Right ventricle myocardium inferior (tissue), 1 donor: ENCODE measurements around the gene IMMP2L. TPM values are rescaled to one million over a fixed set of nuclear protein-coding genes. Genes with fewer than 3 reads are reported as not detected.
A peak's percentile ranks its signal among the peaks of the same experiment; 100 is the strongest.
"Not testable (repeated sequence)": the region's sequence is repeated elsewhere in the genome, so short reads cannot be mapped to it uniquely, and the experiment has no call there.

Source experiments
- ATAC-seq: fragments of 200-7000 bp; cut with Tn5 transposase; one replicate; pipeline ENCODE4 v1.9.1; 2020; ENCODE audit warnings: mild to moderate bottlenecking, moderate library complexity
- DNase-seq: peaks from one replicate; pipeline ENCODE4 v3.0.0; 2021; ENCODE audit errors: missing footprints
- intact Hi-C: fragments of 100-400 bp; cut with DNase I; formaldehyde crosslinking; loops from one replicate; pipeline ENCODE4 v1.11.0; 2022
- total RNA-seq: library from RNA; stranded (reverse); fragmentation: NEBNext Ultra II Directional; extraction: Animal tissue kit (Norgen Biotek cat#: 25700); gene quantifications from one replicate; pipeline ENCODE4 v1.2.1, GENCODE V29; 2021
- donor health status: DM: no; HTN: yes; CAD: no; lungs with severe emphysema.

The IMMP2L gene
- total RNA-seq, 1 donor from 2014 or later, result 14.3 TPM

GRCh38 chr7:111476586-111477293 is 85.6 kb downstream of the IMMP2L start:
- no peak for ATAC-seq
- DNase-seq, result no peak
- intact Hi-C loops, result no loop called here

- intact Hi-C loops, result no loop called here
- DNase-seq, result no peak
Observed at GRCh38 chr7:111475959-111476358, 86.3 kb downstream of the IMMP2L start.

GRCh38 chr7:111475419-111475748 is 86.9 kb downstream of the IMMP2L start:
- DNase-seq (no peak), ATAC-seq (no peak)
- intact Hi-C loops, result no loop called here

More at GRCh38 chr7:111475959-111476358, 86.3 kb downstream of the IMMP2L start:
- ATAC-seq, result no peak

DNA sequence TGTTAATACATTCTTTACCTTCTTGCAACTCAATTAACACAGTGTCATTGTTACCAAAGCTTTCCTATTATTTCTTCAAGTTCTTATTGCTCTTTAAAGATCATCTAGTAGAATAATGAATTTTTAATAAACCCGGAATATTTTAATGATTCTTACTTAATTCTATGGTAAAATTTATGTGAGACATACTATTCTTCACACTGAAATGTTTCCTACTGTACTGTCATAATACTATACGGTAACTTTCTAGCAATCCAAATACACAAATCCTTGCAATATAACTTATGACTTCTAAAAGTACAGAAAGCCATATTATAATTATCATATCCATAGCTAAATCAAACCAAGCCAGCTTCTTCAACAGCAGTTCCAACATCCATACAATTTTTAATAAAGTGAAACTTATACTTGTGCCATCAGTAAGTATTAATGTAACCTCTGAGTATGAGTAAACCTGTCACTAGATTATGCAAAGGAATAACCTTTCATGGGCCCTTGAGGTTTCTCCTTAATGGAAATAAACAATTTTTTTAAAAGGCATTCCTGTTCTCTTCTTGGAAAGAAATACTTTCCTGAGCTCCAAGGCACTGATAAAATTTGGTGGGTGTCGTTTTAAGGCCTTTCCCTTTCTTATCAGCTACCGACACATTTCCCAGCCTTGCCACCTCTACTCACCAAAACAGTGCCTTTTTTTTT is 87.4 kb downstream of the IMMP2L start:
- DNase-seq, result no peak
- ATAC-seq, result no peak

DNA sequence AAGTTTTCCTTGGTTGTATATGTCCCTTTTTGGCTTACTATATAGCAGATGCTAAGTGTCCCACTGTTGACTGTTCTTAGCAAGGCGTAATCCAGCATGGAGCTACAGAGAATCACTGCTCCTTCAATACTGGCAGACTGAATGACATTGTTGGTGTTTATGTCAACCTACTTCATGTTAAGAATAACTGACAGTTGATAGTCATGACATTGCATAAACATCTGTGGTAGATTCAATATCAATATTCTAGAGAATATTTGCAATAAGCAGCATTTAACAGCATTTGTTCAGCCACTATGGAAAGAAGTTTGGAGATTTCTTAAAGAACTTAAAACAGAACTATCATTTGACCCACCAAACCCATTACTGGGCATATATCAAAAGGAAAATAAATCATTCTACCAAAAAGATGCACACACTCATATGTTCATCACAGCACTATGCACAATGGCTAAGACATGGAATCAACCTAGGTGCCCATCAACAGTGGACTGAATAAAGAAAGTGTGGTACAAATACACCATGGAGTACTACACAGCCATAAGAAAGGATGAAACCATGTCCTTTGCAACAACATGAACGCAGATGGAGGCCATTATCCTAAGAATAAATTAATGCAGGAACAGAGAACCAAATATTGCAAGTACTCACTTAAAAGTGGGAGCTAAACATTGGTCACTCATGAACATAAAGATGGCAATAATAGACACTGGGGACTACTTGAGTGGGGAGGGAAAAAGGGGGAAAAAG is 88.7 kb downstream of the IMMP2L start:
- intact Hi-C loops, result no loop called here
- no peak for ATAC-seq
- no peak for DNase-seq

More for the DNA sequence above, 87.4 kb downstream of the IMMP2L start:
- intact Hi-C loops, result no loop called here

- no peak for ATAC-seq
- intact Hi-C loops, result no loop called here
- no peak for DNase-seq
Observed at GRCh38 chr7:111470998-111471397, 91.3 kb downstream of the IMMP2L start.

DNA sequence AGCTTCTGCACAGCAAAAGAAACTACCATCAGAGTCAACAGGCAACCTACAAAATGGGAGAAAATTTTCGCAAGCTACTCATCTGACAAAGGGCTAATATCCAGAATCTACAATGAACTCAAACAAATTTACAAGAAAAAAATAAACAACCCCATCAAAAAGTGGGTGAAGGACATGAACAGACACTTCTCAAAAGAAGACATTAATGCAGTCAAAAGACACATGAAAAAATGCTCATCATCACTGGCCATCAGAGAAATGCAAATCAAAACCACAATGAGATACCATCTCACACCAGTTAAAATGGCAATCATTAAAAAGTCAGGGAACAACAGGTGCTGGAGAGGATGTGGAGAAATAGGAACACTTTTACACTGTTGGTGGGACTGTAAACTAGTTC is 92.4 kb downstream of the IMMP2L start:
- intact Hi-C loops, DNase-seq, ATAC-seq: not testable (repeated sequence)

- ATAC-seq, intact Hi-C loops: not testable (repeated sequence)
Observed at GRCh38 chr7:111465774-111466173, 96.5 kb downstream of the IMMP2L start.

DNA sequence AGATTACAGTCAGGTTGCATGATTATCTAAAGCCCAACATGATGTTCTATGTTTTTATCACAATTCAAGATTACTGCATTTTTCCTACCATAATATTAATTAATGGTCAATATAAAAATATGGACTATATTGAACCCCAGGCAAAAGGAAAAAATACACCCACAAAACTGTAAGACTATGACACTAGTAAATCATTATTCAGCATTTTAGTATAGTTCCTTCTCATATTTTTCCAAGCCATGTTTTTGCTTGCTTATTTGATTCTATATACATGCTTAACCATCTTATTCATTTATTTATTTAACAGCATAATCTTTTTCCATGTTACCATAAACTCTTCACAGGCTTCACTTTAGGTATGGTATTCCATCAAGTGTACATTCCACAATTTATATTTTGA is 101.6 kb downstream of the IMMP2L start:
- intact Hi-C loops, result no loop called here
- DNase-seq, result no peak
- ATAC-seq, result no peak

More at GRCh38 chr7:111465774-111466173, 96.5 kb downstream of the IMMP2L start:
- DNase-seq, result not testable (repeated sequence)

DNA sequence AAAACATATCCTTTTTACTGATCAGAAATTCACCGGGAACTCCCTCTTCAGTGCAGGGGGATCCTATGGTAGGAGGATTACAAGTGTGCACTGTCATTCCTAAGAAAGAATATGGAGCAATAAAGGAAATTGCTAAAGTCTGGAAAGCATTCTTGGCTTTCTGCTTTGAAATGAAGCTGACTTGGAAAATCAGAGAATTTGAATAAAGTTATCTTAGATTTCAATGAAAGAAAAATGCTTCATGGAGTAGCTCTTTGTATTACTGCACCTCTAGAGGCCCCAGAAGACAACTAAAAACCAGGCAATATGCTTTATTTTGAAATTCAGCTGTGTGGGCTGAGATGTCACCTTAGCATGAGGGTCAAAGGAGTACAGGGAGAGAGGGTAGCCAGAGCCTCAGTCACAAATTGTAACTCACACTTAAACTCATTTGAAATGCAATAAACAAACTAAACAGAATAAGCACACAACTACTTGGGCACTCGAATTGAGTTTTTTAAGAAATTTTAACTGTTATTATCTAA is 102.5 kb downstream of the IMMP2L start:
- intact Hi-C loops, result no loop called here
- DNase-seq (no peak), ATAC-seq (no peak)

DNA sequence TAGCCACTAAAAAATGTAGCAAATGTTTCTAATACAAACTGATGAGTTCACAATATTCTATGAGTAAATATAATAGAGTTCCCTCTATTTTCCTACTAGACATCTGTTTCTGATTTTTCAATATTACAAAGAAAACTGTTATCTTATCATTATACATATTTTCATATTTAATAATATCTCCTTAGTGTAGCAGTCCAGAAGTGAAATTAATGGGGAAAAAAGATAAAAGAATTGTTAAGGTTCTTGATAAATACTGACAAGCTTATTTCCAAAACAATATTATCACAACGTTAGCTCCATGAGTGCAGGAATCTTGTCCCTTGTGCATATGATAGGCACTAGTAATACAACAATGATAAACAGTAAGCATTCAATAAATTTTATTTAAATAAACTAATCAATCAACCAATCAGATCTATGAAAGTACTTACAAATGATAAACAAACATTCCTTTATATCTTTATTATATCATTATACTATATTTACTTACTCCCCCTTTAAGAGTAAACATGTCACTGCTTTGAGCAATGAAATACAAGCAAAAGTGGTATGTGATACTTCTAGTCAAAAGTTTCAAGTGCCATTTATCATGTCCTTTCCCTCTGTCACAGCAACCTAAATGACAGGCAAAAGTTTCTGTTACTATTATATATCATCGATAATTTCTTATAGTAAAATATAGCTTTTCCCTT is 103.1 kb downstream of the IMMP2L start:
- intact Hi-C loops, result no loop called here
- no peak for ATAC-seq

GRCh38 chr7:111450705-111451104 is 111.6 kb downstream of the IMMP2L start:
- intact Hi-C loops, ATAC-seq, DNase-seq: not testable (repeated sequence)

More for the DNA sequence above, 103.1 kb downstream of the IMMP2L start:
- no peak for DNase-seq

- intact Hi-C loops, ATAC-seq, DNase-seq: not testable (repeated sequence)
Observed at GRCh38 chr7:111447502-111447901, 114.8 kb downstream of the IMMP2L start.

- no peak for ATAC-seq
- DNase-seq, result no peak
- intact Hi-C loops, result no loop called here
Observed at GRCh38 chr7:111439977-111440376, 122.3 kb downstream of the IMMP2L start.

DNA sequence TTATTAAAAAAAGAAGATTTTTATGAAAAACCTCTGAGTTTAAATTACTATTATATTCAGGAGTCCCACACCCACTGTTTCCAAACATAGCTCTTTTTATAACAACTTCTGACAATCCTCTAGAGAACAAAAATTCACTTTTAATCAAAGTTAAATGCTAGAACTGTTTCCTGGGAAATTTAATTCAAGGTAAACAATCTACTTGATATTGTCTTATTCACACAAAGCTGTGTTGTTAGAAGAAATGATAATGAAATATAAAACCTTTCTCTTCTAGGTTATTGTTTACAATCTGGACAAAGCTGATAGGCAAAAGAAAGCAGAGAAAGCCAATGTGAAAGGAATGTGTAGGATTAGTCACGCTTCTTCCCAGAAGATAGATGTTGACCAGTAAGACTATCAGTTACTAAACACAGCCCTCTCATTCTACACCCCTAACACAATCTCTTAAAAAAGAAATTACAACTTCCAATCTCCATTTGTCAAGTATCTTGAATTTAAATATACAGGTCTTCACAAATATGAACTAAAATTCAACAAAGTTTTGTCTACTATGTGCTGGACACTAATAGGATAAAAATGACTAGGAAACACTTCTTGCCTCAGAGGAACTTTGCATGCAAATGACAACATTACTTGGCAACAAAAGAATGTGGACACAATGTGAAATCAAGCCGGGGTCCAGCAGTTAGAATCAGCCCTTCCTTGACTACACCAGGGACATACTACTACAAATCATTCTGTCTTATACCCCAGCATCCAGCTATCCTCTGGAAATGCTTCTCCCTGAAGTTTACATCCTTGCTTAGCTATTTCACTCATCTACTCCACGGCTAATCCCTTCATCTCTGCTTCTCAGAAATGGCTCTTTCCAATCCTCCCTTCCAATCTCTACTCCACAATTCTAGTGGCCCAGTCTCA is 123.7 kb downstream of the IMMP2L start:
- intact Hi-C loops, result no loop called here
- ATAC-seq (peak; percentile 20), DNase-seq (no peak)

DNA sequence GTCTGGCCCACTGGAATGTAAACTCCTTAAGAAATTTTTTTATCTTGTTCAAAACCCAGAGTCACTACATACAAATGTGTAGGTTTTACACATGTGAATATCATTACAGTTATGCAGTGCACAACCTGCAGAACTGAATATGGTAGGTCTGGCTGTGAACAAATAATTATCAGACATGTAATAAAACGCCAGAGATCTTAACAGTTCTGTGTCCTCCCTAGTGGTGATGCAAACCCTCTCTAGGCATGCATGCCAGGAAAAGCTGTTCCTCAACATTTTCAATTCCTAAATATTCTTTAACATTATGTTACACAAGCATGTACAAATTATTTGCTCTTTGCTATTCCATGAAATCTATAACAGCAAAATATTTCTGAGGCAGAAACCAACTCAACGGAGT is 124.6 kb downstream of the IMMP2L start:
- intact Hi-C loops, result no loop called here
- ATAC-seq (no peak), DNase-seq (no peak)

DNA sequence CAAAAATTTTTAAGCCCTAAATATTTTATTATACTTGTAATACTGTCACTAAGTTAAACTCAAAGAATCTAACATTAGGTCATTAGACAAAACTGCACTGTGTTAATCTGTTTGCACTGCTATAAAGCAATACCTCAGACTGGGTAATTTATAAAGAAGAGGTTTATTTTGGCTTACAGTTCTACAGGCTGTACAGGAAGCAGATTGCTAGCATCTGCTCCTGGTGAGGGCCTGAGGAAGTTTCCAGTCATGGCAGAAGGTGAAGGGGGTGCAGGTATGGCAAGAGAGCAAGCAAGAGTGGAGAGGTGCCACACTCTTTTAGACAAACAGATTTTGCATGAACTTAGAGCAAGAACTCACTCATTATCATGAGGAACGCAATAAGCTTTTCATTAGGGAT is 125.7 kb downstream of the IMMP2L start:
- intact Hi-C loops, result no loop called here
- ATAC-seq, result no peak
- DNase-seq, result no peak

- DNase-seq (no peak), ATAC-seq (no peak)
- intact Hi-C loops, result no loop called here
Observed at GRCh38 chr7:111433426-111433825, 128.9 kb downstream of the IMMP2L start.
